Rectal smooth muscle tissue (tissue), 1 donor: ENCODE measurements around the gene DMXL2.

Experiments used
- H3K27ac ChIP-seq: one replicate; pipeline ENCODE4 v1.7.0; 2013; ENCODE audit warnings: low read depth, low read length, inconsistent platforms
- H3K27me3 ChIP-seq: one replicate; pipeline ENCODE4 v1.7.0; 2013; ENCODE audit warnings: low read length; ENCODE audit not compliant: control insufficient read depth, insufficient read depth
- H3K36me3 ChIP-seq: one replicate; pipeline ENCODE4 v1.7.0; 2013; ENCODE audit warnings: low read length; ENCODE audit not compliant: control insufficient read depth, insufficient read depth
- H3K4me1 ChIP-seq: one replicate; pipeline ENCODE4 v1.7.0; 2013; ENCODE audit warnings: low read length; ENCODE audit not compliant: control insufficient read depth, insufficient read depth
- H3K4me3 ChIP-seq: one replicate; pipeline ENCODE4 v1.7.0; 2013; ENCODE audit warnings: low read length
- H3K9ac ChIP-seq: one replicate; pipeline ENCODE4 v1.7.0; 2013; ENCODE audit warnings: low read length

The DMXL2 gene

DNA sequence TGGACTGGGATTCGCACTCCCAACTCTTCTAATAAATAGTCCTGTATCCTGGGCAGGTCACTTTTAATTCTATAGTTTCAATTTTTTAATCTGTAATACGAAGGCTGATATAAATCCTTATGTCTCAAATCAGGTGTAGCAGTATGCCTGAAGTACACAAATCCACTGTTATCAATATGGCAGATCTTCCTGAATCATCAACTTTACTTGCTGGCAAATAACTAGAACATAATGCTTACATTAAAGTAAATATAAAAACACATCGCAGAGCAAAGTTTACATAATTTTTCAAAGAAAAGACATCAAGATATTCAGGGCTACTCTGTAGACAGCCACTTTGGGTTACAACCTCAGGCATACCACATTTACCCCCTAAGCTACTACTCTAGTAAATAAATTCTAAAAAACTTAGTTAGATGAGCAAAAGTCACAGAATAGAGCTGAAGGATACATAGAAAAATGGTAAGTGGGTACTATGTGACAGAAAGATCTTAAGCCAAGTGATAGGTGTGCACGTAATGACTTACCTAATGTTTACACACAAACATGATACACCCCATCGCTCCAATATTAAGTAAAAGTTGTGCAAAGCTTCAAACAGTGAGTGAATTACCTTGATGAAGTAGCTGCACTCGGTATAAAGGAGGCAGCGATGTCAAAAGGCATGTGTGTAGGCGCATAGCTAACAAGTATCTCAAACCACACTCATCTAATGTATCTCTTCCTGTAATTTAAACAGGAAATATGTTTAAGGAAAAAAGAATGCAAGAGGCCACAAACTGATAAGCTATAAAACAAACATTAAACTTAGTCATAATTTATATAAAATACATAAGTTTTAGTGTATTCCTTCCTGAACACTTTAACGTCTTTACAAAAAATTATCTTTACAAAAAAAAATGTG, 127.9 kb downstream of the DMXL2 start:
- Histone ChIP-seq H3K9ac (no peak overlapping the region), H3K27me3 (no peaks in the 10 kb centered on the region), H3K4me1 (no peaks in the 10 kb centered on the region), H3K4me3 (no peak overlapping the region), H3K36me3 (peaks cover 4% of the 10 kb centered on the region), H3K27ac (no peak overlapping the region)

DNA sequence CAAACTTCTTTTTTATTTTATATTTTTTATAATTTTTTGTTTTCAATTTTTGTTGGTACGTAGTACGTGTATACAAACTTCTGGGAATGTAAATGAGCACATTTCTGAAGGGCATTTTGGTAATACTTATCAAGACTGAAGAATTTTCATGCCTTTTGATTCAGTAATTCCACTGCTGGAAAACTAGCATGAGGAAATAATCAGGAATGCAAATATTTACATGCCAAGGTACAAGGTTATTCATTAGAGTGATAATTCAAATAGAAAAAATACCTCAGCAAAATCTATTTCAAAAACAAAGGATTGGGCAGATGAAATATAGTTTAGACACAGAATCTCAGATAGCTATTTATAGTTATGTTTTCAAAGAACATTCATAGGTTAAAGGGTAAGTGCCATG, 128.7 kb downstream of the DMXL2 start:
- Histone ChIP-seq H3K4me3 (no peak overlapping the region), H3K36me3 (peaks cover 3% of the 10 kb centered on the region), H3K27ac (no peak overlapping the region), H3K9ac (no peak overlapping the region), H3K4me1 (no peaks in the 10 kb centered on the region), H3K27me3 (no peaks in the 10 kb centered on the region)

DNA sequence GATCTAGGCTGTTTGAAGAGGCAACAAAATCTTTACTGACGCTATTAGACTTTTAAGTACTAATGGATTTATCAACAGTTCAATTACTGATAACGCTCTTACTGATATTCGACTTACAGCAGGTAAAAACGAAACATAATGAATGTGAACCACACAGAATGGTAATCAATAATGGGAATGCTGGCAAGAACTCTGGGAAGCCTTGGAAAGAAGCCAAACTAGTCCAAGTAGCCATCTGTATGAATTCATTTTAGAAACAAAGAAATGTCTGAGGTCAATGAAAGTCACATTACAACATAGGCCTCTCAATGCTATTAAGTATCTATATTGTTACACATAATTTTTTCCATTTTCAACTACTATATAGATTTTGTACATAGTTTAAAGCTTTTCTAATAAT, 130.0 kb downstream of the DMXL2 start:
- no peaks in the 10 kb centered on the region for H3K4me1 ChIP-seq
- no peak overlapping the region for H3K9ac ChIP-seq
- H3K27ac ChIP-seq, result no peak overlapping the region
- no peak overlapping the region for H3K4me3 ChIP-seq
- peaks cover 8% of the 10 kb centered on the region for H3K36me3 ChIP-seq
- no peaks in the 10 kb centered on the region for H3K27me3 ChIP-seq

DNA sequence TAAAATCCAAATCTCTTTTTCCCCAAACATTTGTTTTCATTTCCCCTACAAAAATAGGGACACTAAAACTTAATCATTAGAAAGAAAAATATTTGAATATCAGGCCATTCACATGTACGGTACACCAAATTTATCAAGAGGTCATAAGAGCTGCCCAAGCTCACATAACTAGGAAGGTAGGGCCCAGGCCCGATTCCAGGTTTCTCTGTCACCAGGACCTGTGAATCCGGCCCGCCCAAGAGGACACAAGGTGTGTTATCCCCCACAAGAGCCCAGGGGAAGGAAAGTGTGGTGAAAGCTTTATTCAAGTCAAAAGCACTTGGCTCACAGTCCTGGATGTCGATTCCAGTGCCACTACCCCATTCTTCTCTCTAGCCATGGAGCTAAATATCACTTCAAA, 130.6 kb downstream of the DMXL2 start:
- Histone ChIP-seq H3K9ac (no peak overlapping the region), H3K27me3 (no peaks in the 10 kb centered on the region), H3K4me3 (no peak overlapping the region), H3K27ac (no peak overlapping the region), H3K36me3 (peaks cover 8% of the 10 kb centered on the region), H3K4me1 (no peaks in the 10 kb centered on the region)

DNA sequence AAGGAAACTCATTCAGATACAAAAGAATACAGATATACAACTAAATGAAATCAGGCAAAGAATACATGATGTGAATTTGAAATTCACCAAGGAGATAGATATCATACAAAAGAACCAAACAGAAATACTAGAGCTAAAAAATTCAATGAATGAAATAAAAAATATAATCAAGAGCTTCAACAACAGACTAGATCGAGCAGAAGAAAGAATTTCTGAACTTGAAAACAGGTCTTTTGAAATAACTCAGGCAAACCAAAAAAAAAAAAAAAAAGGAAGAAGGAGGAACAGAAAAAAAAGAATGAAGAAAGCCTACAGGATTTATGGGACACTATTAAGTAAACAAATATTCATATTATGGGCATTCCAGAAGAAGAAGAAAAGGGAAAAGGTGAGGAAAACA, 137.8 kb downstream of the DMXL2 start:
- H3K4me3 ChIP-seq, result no peak overlapping the region
- no peak overlapping the region for H3K27ac ChIP-seq
- no peak overlapping the region for H3K9ac ChIP-seq
- H3K36me3 ChIP-seq, result peaks cover 12% of the 10 kb centered on the region
- no peaks in the 10 kb centered on the region for H3K4me1 ChIP-seq
- H3K27me3 ChIP-seq, result no peaks in the 10 kb centered on the region

DNA sequence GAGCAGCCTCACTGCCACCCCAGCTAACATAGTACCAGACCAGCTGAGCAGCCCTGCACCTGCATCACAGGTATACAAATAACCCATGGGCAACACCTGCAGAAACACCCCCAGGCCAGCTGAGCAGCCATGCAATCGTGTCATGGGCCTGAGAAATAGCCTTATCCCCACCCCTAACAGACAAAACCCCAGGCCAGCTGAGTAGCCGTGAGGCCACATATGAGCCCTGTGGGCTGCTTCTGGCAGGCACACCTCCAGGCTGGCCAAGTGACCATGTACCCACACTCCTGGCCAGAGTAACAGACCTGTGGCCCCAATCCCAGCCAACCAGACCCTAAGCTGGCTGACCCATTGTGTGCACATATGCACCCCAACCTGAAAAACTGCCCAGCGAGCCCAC, 138.6 kb downstream of the DMXL2 start:
- Histone ChIP-seq H3K9ac (no peak overlapping the region), H3K4me1 (no peaks in the 10 kb centered on the region), H3K36me3 (peaks cover 13% of the 10 kb centered on the region), H3K27me3 (no peaks in the 10 kb centered on the region), H3K27ac (no peak overlapping the region), H3K4me3 (no peak overlapping the region)

DNA sequence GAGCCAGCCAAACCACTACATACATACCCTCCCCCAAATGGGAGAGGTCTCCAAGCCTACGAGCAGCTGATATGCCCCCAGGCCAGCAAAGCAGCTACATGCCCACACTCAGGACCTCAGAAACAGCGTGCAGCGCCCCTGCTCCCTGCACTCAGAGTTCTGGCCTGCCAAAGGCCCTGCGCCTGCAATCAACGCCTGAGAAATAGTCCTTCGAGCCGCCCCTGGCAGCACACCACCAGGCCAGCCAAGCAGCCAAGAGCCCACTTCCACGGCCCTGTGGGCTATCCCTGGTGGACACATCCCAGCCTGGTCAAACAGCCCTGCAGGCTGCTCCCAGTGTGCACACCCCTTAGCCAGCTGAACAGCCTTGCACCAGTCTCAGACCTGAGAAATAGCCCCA, 139.1 kb downstream of the DMXL2 start:
- Histone ChIP-seq H3K9ac (no peak overlapping the region), H3K27me3 (no peaks in the 10 kb centered on the region), H3K27ac (no peak overlapping the region), H3K4me1 (no peaks in the 10 kb centered on the region), H3K36me3 (peaks cover 13% of the 10 kb centered on the region), H3K4me3 (no peak overlapping the region)

DNA sequence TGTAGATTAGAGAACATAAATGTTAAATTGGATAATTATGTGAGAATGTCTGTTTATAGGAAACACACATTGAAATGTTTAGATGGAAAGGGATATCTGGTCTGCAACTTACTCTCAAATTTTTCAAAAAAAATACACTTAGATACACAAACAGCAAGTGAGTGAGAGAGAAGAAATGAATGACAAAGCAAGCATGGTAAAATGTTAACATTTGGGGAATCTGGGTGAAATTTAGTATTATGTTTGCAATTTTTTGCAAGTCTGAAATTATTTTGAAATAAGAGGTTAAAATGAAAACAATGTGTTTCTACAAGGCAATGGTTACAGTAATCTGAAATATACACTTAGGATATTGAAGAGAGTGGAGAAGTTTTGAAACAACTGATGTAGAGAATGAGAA, 146.8 kb downstream of the DMXL2 start:
- Histone ChIP-seq H3K9ac (no peak overlapping the region), H3K4me3 (no peak overlapping the region), H3K27me3 (no peaks in the 10 kb centered on the region), H3K36me3 (peaks cover 2% of the 10 kb centered on the region), H3K4me1 (no peaks in the 10 kb centered on the region), H3K27ac (no peak overlapping the region)

DNA sequence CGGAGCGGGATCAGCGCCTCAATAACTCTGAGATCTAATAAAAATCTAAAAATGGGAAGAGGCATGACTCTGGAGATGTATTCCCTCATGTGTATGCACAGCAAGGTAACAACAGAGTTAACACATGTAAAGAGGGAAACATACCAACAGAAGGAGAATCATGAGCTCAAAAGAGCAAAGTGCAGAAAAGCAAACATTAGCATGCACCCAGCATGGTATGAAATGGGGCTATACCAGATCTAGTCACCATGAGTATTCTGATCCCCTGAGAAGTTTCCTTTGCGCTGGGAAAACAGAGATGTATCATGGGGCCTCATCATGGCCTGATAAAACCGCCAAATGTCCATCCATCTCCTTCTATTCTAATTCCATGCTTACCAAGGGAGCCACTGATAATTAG, 152.1 kb downstream of the DMXL2 start:
- H3K4me1 ChIP-seq, result no peaks in the 10 kb centered on the region
- no peaks in the 10 kb centered on the region for H3K36me3 ChIP-seq
- H3K4me3 ChIP-seq, result no peak overlapping the region
- no peak overlapping the region for H3K9ac ChIP-seq
- no peak overlapping the region for H3K27ac ChIP-seq
- no peaks in the 10 kb centered on the region for H3K27me3 ChIP-seq

DNA sequence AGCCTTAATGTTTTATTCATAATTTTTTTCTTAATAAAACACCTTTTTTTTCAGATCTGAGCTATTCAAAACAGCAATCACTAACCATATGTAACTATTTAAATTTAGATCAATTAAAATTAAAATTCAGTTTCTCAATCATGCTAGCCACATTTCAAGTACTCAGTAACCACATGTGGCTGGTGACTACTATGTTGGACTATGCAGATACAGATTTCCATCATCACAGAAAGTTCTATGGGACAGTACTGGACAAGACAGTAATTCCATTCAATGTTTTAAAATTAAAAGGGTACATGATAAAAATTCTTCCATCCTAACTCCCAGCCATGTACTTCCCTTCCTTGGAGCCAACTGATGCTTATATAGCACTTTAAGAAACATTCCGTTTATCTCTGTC, 161.8 kb downstream of the DMXL2 start:
- H3K4me3 ChIP-seq, result no peak overlapping the region
- H3K9ac ChIP-seq, result no peak overlapping the region
- no peak overlapping the region for H3K27ac ChIP-seq
- H3K27me3 ChIP-seq, result no peaks in the 10 kb centered on the region
- no peaks in the 10 kb centered on the region for H3K4me1 ChIP-seq
- peaks cover 5% of the 10 kb centered on the region for H3K36me3 ChIP-seq

DNA sequence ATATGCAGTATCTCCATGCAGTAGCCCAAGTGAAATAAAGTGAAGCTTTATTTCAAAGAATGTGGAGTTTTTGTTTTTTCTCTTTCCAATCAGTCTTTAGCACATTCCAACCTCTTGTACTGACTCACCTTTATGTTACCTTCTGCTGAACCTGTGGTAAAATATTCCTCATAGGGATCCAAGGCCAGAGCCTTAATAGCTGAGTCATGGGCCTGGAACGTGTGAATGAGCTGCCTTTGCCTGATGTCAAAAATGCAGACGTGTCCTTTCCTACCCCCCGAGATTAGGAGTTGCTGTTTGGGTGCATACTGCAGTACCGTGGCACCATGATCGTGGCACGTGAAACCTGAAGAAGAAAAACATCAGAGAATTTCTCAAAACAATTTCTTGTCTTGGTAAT, 172.6 kb downstream of the DMXL2 start:
- Histone ChIP-seq H3K27ac (no peak overlapping the region), H3K4me1 (no peaks in the 10 kb centered on the region), H3K9ac (no peak overlapping the region), H3K4me3 (no peak overlapping the region), H3K27me3 (no peaks in the 10 kb centered on the region), H3K36me3 (peaks cover 15% of the 10 kb centered on the region)

DNA sequence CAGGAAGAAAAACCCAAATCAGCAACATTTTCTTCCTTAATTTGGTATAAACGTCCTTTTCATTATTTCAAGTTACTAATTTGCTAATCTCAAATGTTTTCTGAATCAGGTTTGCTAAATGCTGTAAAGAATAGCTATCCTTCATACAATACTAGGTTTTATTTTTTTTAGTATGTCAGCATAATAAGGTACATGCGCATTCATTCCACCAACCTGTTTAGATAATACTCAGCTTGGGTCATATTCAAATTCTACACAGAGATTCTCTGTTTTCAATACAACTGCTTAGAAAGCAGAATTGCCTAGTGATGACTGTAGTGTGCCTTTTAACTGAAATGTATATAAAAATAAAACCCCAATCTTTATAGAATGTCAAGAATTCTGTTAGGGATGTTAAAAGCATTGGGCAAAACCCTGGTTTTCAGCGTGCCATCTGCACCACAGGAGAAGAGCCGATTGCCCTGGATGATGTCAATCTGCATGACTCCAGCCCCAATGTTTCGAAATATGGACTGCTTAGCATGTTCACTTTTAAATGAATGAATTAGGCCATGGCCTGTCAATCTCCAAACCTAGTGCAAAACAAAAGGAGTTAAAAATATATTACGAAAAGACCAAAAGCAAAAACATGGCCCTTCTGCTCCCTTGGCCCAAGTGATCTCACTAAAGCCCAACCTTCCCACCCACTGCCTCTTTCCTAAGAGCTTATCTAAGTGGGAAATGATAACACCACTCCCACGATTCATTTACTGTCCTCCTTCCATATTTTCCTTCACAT, 173.8 kb downstream of the DMXL2 start:
- Histone ChIP-seq H3K4me1 (no peaks in the 10 kb centered on the region), H3K4me3 (no peak overlapping the region), H3K27ac (no peak overlapping the region), H3K36me3 (peaks cover 15% of the 10 kb centered on the region), H3K27me3 (no peaks in the 10 kb centered on the region), H3K9ac (no peak overlapping the region)
